Fibroblast of lung (primary cell): ENCODE measurements around the gene CA12. TPM values are rescaled to one million over a fixed set of nuclear protein-coding genes. Genes with fewer than 3 reads are reported as not detected.

Source experiments
- DNase-seq, 2 donors: peaks; one replicate each; pipeline versions ENCODE4 v3.0.0 to v3.0.0-alpha.2; 2010; ENCODE audit warnings: low read depth in 2 of 2
- H2AFZ ChIP-seq: 2 replicates; pipeline ENCODE4 v1.5.1; 2012; ENCODE audit warnings: low read length, control low read depth, inconsistent platforms
- H3K27ac ChIP-seq: 2 replicates; pipeline ENCODE4 v1.5.1; 2011; ENCODE audit warnings: low read length, control low read depth; ENCODE audit not compliant: insufficient read depth
- H3K27me3 ChIP-seq: 2 replicates; pipeline ENCODE4 v1.5.1; 2011; ENCODE audit warnings: mild to moderate bottlenecking, low read length; ENCODE audit not compliant: control insufficient read depth, insufficient read depth
- H3K36me3 ChIP-seq: 2 replicates; pipeline ENCODE4 v1.5.1; 2011; ENCODE audit warnings: low read length; ENCODE audit not compliant: control insufficient read depth, insufficient read depth
- H3K4me1 ChIP-seq: 2 replicates; pipeline ENCODE4 v1.5.1; 2011; ENCODE audit warnings: low read length; ENCODE audit not compliant: control insufficient read depth, insufficient read depth; ENCODE audit errors: extremely low read depth
- H3K4me2 ChIP-seq: 2 replicates; pipeline ENCODE4 v1.5.1; 2011; ENCODE audit warnings: low read length, control low read depth; ENCODE audit not compliant: insufficient read depth; ENCODE audit errors: extremely low read depth
- H3K4me3 ChIP-seq, 4 experiments: fragments of 200-600 bp in 1 of 4; sonication (generic) in 1 of 4; replicated peaks in 1 of 4; 2 replicates each; pipeline ENCODE4 v1.5.1; 2011 to 2016; ENCODE audit warnings: low read length in 4 of 4, low read depth in 3 of 4, mild to moderate bottlenecking in 3 of 4, control low read depth in 2 of 4, inconsistent platforms in 1 of 4, mixed read lengths in 1 of 4; ENCODE audit not compliant: insufficient read depth in 1 of 4; ENCODE audit errors: control extremely low read depth in 1 of 4
- H3K79me2 ChIP-seq: 2 replicates; pipeline ENCODE4 v1.5.1; 2012; ENCODE audit warnings: mild to moderate bottlenecking, low read length, inconsistent platforms; ENCODE audit not compliant: control insufficient read depth, insufficient read depth
- H3K9ac ChIP-seq: 2 replicates; pipeline ENCODE4 v1.5.1; 2011; ENCODE audit warnings: mild to moderate bottlenecking, low read length, control low read depth; ENCODE audit not compliant: insufficient read depth
- H3K9me3 ChIP-seq: 2 replicates; pipeline ENCODE4 v1.5.1; 2012; ENCODE audit warnings: low read depth, low read length; ENCODE audit not compliant: control insufficient read depth, insufficient read depth
- H4K20me1 ChIP-seq: 2 replicates; pipeline ENCODE4 v1.5.1; 2011; ENCODE audit warnings: low read length; ENCODE audit not compliant: control insufficient read depth, insufficient read depth; ENCODE audit errors: extremely low read depth
- EZH2 ChIP-seq: IDR thresholded peaks from 2 replicates; pipeline ENCODE4 v1.5.1; 2012; ENCODE audit warnings: low read length, control low read depth, mild to moderate bottlenecking; ENCODE audit errors: missing control alignments
- polyA plus RNA-seq, 2 donors: library from polyadenylated mRNA; depleted of rRNA in 1 of 2; stranded (reverse) in 1 of 2; unstranded in 1 of 2; fragments of >200 nt; gene quantifications; 2 replicates each; pipeline ENCODE4 v1.2.1, GENCODE V29; 2011 to 2012; ENCODE audit warnings: missing spikeins in 1 of 2
- total RNA-seq: library from RNA; depleted of rRNA; stranded (reverse); fragments of >200 nt; gene quantifications from 2 replicates; pipeline ENCODE4 v1.2.1, GENCODE V29; 2014
- TF ChIP-seq, protein P1 (sequence below), 2 donors: IDR thresholded peaks in 1 of 2; conservative IDR thresholded peaks in 1 of 2; 1 replicate in 1 of 2; 2 replicates in 1 of 2; pipeline ENCODE4 v1.5.1; 2011 to 2012; ENCODE audit warnings: low read length in 2 of 2, control low read depth in 1 of 2, inconsistent platforms in 1 of 2, low read depth in 1 of 2, mild to moderate bottlenecking in 1 of 2

CA12 gene
- total and polyA plus RNA-seq, 2 donors (not counting 1 experiment from before 2014, with no cell fraction given), result 30.6 to 48.4 TPM

GRCh38 chr15:63349156-63349555, 32.5 kb downstream of the CA12 start:
- TF ChIP-seq, protein P1, sequence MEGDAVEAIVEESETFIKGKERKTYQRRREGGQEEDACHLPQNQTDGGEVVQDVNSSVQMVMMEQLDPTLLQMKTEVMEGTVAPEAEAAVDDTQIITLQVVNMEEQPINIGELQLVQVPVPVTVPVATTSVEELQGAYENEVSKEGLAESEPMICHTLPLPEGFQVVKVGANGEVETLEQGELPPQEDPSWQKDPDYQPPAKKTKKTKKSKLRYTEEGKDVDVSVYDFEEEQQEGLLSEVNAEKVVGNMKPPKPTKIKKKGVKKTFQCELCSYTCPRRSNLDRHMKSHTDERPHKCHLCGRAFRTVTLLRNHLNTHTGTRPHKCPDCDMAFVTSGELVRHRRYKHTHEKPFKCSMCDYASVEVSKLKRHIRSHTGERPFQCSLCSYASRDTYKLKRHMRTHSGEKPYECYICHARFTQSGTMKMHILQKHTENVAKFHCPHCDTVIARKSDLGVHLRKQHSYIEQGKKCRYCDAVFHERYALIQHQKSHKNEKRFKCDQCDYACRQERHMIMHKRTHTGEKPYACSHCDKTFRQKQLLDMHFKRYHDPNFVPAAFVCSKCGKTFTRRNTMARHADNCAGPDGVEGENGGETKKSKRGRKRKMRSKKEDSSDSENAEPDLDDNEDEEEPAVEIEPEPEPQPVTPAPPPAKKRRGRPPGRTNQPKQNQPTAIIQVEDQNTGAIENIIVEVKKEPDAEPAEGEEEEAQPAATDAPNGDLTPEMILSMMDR (conservative IDR thresholded peaks at IDR 0.05 in 1 of 2, IDR thresholded peaks at IDR 0.05 in 1 of 2; ENCODE audit: low read depth in 1 of 2, low read length in 2 of 2), result no peak
- TF ChIP-seq EZH2, result no peak
- Histone ChIP-seq H3K27ac (no peak overlapping the region), H3K4me3 (no peak overlapping the region), H3K4me1 (peaks cover 14% of the 10 kb centered on the region), H3K27me3 (no peaks in the 10 kb centered on the region), H3K9me3 (no peaks in the 10 kb centered on the region), H3K4me2 (no peak overlapping the region), H3K9ac (no peak overlapping the region), H3K36me3 (no peaks in the 10 kb centered on the region), H4K20me1 (no peaks in the 10 kb centered on the region), H3K79me2 (no peaks in the 10 kb centered on the region), H2AFZ (no peak overlapping the region)
- DNase-seq, result no peak

GRCh38 chr15:63348392-63348791, 33.3 kb downstream of the CA12 start:
- no peak overlapping the region for H3K4me3 ChIP-seq
- H3K9me3 ChIP-seq, result no peaks in the 10 kb centered on the region
- no peaks in the 10 kb centered on the region for H3K79me2 ChIP-seq
- H2AFZ ChIP-seq, result no peak overlapping the region
- H3K27ac ChIP-seq, result no peak overlapping the region
- H3K36me3 ChIP-seq, result no peaks in the 10 kb centered on the region
- H3K4me2 ChIP-seq, result no peak overlapping the region
- peak; percentile 60 to 63 for DNase-seq
- no peaks in the 10 kb centered on the region for H4K20me1 ChIP-seq
- TF ChIP-seq EZH2, result no peak
- TF ChIP-seq, protein P1 (conservative IDR thresholded peaks at IDR 0.05 in 1 of 2, IDR thresholded peaks at IDR 0.05 in 1 of 2; ENCODE audit: low read depth in 1 of 2, low read length in 2 of 2), result no peak
- H3K9ac ChIP-seq, result no peak overlapping the region
- H3K4me1 ChIP-seq, result peaks cover 14% of the 10 kb centered on the region
- no peaks in the 10 kb centered on the region for H3K27me3 ChIP-seq

- TF ChIP-seq, protein P1 (conservative IDR thresholded peaks at IDR 0.05 in 1 of 2, IDR thresholded peaks at IDR 0.05 in 1 of 2; ENCODE audit: low read depth in 1 of 2, low read length in 2 of 2), result no peak
- TF ChIP-seq EZH2, result no peak
- H3K27ac ChIP-seq, result no peak overlapping the region
- H3K4me2 ChIP-seq, result no peak overlapping the region
Observed at GRCh38 chr15:63347074-63347857, 34.4 kb downstream of the CA12 start.

More at GRCh38 chr15:63347074-63347857, 34.4 kb downstream of the CA12 start:
- Histone ChIP-seq H3K36me3 (no peaks in the 10 kb centered on the region), H3K9me3 (no peaks in the 10 kb centered on the region), H3K4me3 (no peak overlapping the region), H2AFZ (no peak overlapping the region), H3K27me3 (no peaks in the 10 kb centered on the region), H3K79me2 (no peaks in the 10 kb centered on the region), H3K4me1 (peaks cover 14% of the 10 kb centered on the region), H3K9ac (no peak overlapping the region), H4K20me1 (no peaks in the 10 kb centered on the region)
- peak in 1 of 2 donors; percentile 40 for DNase-seq
